Mononuclear cell (primary cell): Measurements from ENCODE around the gene BAG5. TPM values are rescaled to one million over a fixed set of nuclear protein-coding genes. Genes with fewer than 3 reads are reported as not detected.
A peak's percentile ranks its signal among the peaks of the same experiment; 100 is the strongest.
"Not testable (repeated sequence)": the region's sequence is repeated elsewhere in the genome, so short reads cannot be mapped to it uniquely, and the experiment has no call there.

ENCODE experiments used
- H3K27me3 ChIP-seq: 2 replicates; pipeline ENCODE4 v1.6.0; 2011; ENCODE audit warnings: low read length, control low read depth; ENCODE audit not compliant: insufficient read depth
- H3K4me1 ChIP-seq: 2 replicates; pipeline ENCODE4 v1.5.1; 2011; ENCODE audit warnings: mild to moderate bottlenecking, low read length, control low read depth; ENCODE audit not compliant: insufficient read depth
- H3K4me3 ChIP-seq: 2 replicates; pipeline ENCODE4 v1.5.1; 2011; ENCODE audit warnings: mild to moderate bottlenecking, low read length, moderate library complexity
- H3K9me3 ChIP-seq: 2 replicates; pipeline ENCODE4 v1.5.1; 2011; ENCODE audit warnings: low read depth, mild to moderate bottlenecking, control low read depth, low read length
- total RNA-seq: library from RNA; depleted of rRNA; stranded (reverse); fragments of >200 nt; gene quantifications from one replicate; pipeline ENCODE4 v1.2.3, GENCODE V29; 2012

Gene BAG5
- total RNA-seq, 1 donor: 45.8 TPM

DNA sequence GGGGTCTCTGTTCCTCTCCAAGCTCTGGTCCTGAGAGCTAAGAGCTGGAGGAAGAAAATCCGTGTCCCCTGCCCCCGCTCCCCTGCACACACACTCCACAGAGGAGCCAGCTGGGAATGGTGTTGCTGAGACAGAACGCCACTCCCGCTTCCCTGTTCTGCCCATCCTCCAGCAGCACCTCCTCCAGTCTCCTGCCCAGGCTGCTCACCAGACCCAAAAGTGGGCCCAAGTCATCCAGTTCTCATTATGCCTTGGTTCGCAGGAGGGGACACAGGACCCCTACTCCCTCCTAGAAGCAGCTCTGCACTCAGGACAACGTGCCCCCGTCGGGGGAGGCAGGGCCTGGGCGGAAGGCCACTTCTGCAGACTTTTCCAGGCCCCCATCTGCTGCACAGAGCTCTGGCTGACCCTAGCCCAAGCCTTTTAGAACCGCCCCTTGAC, 34.3 kb downstream of the BAG5 start:
- Histone ChIP-seq H3K4me3 (peak overlapping the region; percentile 74), H3K4me1 (peaks cover 42% of the 10 kb centered on the region), H3K9me3 (no peaks in the 10 kb centered on the region)

DNA sequence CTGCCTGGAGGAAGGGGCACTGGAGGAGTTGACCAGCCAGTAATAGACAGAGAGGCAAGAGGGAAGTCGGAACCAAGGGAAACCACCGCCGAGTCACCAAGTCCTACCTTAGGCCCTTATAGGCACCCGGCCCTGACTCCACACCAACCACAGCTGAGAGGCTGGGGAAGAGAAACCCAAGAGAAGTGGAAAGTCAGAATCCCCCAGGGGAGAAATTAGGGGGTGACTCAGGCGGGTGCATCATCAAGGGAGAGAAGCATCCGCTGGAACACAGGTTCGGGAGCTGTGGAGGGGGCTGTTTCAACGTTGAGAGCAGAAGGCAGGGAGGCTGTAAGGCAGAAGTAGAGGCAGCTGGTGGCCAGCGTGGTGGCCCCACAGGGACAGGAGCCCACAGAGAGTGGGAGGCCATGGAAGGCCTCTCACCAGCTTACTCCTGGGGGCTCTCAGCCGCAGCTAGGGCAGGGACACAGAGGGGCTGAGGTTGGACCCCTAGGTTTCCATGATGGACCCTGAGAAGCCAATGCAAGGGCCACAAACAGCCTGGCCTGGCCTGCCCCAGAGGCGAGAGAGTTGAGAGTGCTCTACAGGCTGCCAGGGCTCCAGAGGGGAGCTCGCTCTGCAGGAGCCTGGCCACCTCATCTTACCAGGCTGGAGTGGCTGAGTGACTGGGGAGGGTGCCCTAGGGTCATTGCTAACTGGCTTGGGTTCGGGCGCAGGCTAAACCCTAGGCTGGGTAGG, 34.9 kb downstream of the BAG5 start:
- no peaks in the 10 kb centered on the region for H3K9me3 ChIP-seq
- H3K27me3 ChIP-seq: peaks cover 18% of the 10 kb centered on the region
- peaks cover 48% of the 10 kb centered on the region for H3K4me1 ChIP-seq
- H3K4me3 ChIP-seq: no peak overlapping the region

More for the DNA sequence above, 34.3 kb downstream of the BAG5 start:
- H3K27me3 ChIP-seq: peaks cover 14% of the 10 kb centered on the region

DNA sequence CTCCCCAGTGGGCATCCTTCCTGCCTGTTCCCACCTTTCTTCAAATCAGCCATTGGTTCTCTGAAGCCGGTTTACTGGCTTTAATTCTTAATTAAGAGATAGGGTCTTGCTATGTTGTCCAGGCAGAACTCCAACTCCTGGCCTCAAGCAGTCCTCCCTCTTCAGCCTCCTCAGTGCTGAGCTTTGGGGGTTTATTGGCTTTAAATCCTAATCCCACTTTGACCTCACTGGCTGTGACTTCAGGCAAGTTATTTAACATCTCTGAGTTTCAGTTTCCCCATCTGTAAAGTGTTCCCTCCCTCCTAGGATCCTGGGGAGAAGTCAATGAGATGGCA, 35.6 kb downstream of the BAG5 start:
- H3K9me3 ChIP-seq: no peaks in the 10 kb centered on the region
- no peak overlapping the region for H3K4me3 ChIP-seq
- H3K27me3 ChIP-seq: peaks cover 22% of the 10 kb centered on the region
- H3K4me1 ChIP-seq: peaks cover 52% of the 10 kb centered on the region

DNA sequence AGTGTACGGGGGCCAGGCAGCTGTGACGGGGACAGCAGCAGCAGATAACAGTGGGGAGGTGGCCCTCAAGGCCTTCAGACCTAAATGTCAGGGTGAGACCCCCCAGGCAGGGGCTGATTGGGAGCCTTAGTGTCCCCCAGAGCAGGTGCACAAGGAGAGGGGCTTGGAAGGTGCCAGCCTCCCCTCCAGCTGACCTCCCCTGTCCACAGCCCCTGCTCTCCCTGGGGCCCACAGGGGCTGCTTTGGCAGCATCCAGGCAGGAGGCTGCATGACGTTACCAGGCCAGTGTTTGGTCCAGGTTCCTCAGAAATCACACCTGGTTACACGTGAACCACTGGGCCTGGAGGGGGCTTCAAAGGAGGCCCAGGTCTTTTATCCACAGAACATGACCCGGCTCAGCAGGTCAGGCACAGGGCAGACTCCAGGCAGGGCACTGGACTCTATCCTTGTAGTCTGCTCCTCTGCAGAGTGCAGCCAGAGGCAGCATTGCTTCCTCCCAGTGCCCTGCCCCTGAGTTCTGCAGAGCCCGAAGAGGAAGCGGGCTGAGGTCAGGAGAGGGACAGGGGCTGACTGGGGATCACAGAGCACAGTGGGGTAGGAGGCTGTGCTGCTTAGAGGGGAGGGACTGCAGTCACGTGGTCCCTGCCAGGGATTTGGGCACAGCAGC, 36.1 kb downstream of the BAG5 start:
- Histone ChIP-seq H3K9me3 (no peaks in the 10 kb centered on the region), H3K4me1 (peaks cover 52% of the 10 kb centered on the region), H3K4me3 (no peak overlapping the region), H3K27me3 (peaks cover 22% of the 10 kb centered on the region)

DNA sequence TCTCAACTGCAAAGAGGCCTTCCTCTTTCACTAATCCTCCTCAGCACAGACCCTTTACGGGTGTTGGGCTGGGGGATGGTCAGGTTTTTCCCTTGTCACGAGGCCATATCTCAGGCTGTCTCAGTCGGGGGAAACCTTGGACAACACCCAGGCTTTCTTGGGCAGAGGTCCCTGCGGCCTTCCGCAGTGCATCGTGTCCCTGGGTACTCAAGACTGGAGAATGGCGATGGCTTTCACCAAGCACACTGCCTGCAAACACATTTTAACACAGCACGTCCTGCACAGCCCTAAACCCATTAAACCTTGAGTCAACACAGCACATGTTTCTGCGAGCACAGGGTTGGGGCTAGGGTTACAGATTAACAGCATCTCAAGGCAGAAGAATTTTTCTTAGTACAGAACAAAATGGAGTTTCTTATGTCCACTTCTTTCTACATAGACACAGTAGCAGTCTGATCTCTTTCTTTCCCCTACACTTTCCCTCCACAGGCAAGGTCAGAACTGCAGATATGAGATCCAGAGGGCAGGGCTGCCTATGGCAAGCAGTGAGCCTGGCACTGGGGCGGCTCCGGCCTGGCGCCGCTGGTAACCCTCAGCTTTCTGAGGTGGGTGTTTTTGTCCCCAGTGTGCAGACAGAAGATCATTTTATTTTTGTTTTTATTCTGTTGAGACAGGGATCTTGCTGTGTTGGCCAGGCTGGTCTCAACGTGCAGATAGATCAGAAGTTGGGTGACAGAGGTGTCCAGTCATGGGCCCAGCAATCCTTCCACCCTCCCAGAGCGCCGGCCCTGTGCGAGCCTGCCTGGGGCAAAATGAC, 36.8 kb downstream of the BAG5 start:
- not testable (repeated sequence) for H3K9me3 ChIP-seq, H3K4me3 ChIP-seq
- Histone ChIP-seq H3K27me3 (peaks cover 22% of the 10 kb centered on the region), H3K4me1 (peaks cover 58% of the 10 kb centered on the region)

DNA sequence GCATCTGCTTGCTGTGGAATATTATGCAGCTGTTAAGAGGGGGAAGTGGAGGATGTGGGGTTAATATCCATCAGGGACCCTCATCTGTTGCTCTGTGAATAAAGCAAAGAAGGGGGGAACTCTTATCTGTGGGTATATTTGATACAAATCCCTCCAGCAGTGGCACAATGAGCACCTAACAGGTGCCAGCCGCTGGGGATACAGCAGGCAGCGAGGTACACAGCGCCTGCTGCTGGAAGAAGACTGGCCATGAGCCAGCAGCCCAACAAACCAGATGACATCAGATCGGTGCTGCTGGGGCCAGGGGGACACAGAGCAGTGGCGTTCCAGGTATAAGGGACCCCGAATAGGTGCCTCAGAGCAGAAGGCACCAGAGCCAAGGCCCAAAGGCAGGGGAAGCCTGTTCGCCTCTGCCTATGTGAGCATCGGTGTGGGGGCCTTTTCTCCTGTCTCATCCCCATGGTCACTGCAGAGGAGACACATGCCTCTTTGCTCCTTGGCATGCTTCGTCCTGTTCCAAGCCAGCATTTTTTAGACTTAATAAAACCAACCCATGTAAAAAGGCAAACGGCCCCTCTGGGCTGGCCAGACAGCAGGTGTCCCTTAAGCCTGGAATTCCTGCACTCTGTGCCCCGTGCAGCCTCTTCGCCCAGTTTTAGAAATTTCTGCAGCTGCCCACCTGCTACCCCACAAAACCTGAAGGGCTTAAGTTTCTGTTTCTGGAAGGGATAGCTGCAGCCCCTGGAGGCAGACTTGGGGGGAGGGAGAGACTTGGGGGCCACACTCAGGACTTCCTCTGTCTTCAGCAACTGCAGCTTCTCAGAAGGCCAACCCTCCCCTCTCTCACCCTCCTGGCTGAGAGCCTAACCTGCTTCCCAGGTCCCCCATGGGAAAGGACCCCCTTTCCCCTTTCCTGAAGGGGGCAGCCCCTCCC, 38.2 kb downstream of the BAG5 start:
- Histone ChIP-seq H3K9me3 (no peaks in the 10 kb centered on the region), H3K4me1 (peaks cover 51% of the 10 kb centered on the region), H3K4me3 (no peak overlapping the region), H3K27me3 (peaks cover 27% of the 10 kb centered on the region)

DNA sequence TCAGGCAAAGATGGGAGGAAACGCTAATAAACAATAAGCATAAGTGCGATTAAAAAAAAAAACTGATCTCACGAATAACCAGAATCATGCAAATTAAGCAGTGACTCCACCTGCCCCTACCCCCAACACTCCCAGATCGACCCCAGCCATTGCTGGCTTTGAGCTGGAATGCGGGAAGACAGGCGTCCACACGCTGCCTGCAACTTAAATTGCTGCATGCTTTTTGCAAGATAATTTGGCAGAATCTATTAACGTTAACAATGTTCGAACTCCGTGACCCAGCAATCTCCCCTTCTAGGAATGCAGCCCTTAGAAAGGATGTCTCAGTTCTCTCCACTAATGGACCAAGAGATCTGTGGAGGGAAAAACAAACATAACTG, 38.9 kb downstream of the BAG5 start:
- Histone ChIP-seq H3K4me1 (peaks cover 55% of the 10 kb centered on the region), H3K27me3 (peaks cover 27% of the 10 kb centered on the region), H3K4me3 (no peak overlapping the region), H3K9me3 (no peaks in the 10 kb centered on the region)

DNA sequence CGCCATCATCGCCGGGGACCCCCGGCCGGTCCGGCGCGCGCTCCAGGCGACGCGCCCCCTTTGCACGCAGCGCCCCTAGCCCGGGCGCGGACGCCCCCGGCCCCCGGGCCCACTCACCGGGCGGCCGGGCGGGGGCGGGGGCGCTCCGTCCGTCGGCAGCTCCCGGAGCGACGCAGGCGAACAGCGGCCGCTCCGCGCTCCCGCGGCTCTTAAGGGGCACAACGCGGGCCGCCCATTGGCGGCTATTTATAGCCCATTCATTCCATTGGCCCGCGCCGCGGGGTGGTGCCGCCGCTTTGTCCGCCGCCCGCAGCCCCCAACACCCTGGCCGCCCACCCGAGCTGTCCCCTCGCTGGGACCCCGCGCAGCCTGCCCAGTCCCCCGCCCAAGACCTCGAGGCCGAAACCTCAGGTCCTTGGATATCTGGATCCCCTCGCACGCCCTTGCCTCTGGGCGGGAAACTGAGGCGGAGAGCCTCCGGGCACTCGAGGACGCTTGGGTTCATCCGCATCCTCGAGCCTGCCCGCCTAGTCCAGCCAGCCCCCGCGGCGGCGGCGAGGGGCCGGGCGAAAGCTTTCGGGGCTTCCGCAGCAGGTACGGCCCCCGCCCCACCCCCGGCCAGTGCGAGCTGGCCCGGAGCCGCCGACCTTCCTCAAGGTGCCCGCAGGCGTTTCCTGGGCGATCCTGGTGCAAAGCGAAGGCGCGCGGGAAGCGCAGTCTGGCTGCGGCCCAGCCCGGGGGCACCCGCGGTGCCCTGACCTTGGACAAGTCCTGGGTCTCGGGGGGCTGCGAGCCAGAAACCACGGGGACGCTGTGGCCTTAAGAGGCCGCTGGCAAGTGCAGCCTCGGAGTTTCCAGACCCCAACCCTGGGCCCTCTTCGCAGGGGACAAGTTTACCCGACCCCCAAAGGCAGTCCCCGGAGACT, 39.5 kb downstream of the BAG5 start, which contains the start of gene CKB:
Gene CKB, minus strand, starts transcription at position 182 of the 926 bp plus-strand sequence. CDS start 337 bp downstream, outside the sequence.
- Histone ChIP-seq H3K4me1 (peaks cover 50% of the 10 kb centered on the region), H3K4me3 (peak within 1 kb of the TSS; percentile 24), H3K9me3 (no peaks in the 10 kb centered on the region), H3K27me3 (peaks cover 27% of the 10 kb centered on the region)

DNA sequence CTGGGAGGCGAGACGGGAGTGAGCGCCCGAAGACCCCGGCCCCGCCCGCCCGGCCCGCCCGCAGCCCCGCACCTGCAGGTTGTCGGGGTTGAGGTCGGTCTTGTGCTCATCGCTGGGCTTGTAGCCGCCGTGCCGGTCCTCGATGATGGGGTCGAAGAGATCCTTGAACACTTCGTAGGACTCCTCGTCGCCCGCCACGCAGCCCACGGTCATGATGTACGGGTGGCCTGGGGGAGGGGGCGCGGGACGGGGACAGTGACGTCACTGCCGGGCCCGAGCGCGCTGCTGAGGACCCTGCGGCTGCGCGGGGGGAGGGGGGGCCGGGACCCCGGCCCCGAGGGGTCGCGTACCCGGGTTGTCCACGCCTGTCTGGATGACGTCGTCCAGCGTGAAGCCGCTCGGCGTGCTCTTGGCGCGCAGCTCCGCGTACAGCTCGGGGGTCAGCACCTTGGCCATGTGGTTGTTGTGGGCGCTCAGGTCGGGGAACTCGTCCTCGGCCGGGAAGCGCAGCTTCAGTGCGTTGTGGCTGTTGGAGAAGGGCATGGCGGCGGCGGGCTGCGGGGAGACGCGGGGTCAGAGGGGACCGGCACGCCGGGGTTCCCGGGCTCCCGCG, 40.4 kb downstream of the BAG5 start:
- H3K27me3 ChIP-seq: peaks cover 27% of the 10 kb centered on the region
- H3K4me3 ChIP-seq: peak overlapping the region; percentile 24
- peaks cover 41% of the 10 kb centered on the region for H3K4me1 ChIP-seq
- no peaks in the 10 kb centered on the region for H3K9me3 ChIP-seq

DNA sequence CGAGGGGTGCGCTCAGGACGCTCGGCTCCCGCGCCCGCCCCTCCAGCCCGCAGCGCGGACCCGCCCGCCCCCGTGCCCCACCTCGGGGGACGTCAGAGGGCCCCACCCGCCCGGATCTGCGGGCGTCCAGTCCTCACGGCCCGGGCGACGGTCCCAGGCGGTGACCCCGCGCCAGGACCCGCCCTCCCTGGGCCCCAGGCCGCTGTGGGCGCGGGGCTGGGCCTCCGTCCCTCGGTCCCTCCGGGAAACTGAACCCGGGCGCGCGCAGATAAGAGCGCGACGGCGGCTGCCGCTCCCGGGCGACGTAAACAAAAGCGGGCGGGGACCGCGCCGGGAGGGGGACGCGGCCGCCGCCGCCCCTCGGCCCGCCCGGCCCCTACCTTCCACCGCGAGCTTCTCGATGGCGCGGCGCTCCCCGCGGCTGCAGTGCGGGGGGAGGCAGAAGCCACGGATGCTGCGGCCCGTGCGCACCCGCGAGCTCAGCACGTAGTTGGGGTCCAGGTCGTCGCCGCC, 41.0 kb downstream of the BAG5 start:
- Histone ChIP-seq H3K27me3 (peaks cover 27% of the 10 kb centered on the region), H3K4me3 (peak overlapping the region; percentile 24), H3K4me1 (peaks cover 35% of the 10 kb centered on the region), H3K9me3 (no peaks in the 10 kb centered on the region)

DNA sequence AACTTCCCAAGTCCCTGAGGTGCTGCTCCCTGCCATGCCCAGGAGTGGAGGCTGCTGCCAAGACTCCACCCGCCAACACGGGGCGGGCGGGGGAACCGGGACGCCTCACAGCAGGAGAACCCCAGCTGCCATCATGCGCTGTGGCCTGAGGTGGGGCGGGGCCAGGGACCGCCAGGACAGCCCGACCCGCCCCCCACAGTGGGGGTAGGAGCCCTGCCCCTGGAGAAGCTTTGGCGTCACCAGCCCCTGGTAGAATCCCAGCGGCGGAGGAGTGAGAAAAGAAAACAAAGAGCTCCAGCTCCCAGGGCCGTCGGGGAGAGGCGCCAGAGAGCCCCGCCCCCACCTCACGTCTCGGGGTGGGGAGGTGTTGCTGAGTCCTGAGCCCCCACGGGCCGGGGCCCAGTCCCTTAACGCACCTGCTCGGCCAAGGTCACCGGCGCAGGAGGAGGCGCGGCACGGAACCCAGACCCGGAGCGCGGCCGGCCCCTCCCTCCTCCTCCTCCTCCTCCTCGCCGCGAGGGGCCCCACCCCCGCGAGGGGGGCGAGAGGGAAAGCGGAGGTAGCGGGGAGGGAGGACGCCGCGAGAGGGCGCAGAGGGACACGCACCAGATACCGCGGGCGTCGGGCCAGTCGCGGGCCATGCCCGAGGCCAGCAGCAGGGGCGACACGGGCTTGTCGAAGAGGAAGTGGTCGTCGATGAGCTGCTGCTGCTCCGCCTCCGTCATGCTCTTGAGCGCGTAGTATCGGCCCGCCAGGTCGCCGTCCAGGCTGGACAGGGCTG, 41.6 kb downstream of the BAG5 start:
- peak overlapping the region; percentile 24 for H3K4me3 ChIP-seq
- H3K4me1 ChIP-seq: peaks cover 29% of the 10 kb centered on the region
- H3K27me3 ChIP-seq: peaks cover 27% of the 10 kb centered on the region
- no peaks in the 10 kb centered on the region for H3K9me3 ChIP-seq

DNA sequence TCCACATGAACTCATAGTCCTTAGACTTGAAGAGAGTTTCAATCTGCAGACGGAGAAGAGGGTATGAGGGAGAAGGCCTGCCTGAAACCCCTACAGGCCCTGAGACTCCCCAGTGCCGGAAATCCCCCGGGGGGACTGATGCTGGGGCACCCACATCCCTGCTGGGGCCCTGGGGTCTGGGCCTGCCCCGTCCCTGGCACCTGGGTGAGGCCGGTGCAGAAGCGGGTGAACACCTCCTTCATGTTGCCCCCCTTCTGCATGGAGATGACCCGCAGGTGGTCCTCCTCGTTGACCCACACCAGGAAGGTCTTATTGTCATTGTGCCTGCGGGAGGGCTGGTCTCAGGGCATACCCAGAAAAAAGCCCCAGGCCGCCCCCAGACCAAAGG, 42.2 kb downstream of the BAG5 start:
- H3K4me3 ChIP-seq: no peak overlapping the region
- H3K27me3 ChIP-seq: peaks cover 27% of the 10 kb centered on the region
- H3K9me3 ChIP-seq: no peaks in the 10 kb centered on the region
- H3K4me1 ChIP-seq: peaks cover 28% of the 10 kb centered on the region
